Stimulated activated naive B cell treated with anti-CD40 and anti-IgM and Interleukin-4, amounts not matched to agents 10 μg/mL and 1 μg/mL and 100 μg/mL, for 72 hours (primary cell): Measurements from ENCODE around the gene OBSCN.
A peak's percentile ranks its signal among the peaks of the same experiment; 100 is the strongest.

Experiments used
- ATAC-seq, 2 donors: fragments of 150-1000 bp; cut with Tn5 transposase; replicated peaks; 2 replicates each; pipeline ENCODE4 v1.10.0; 2021; ENCODE audit warnings: moderate library complexity in 1 of 2
- DNase-seq: peaks from one replicate; pipeline ENCODE4 v3.0.0; 2021
- H3K27ac Mint-ChIP-seq: one replicate; pipeline ENCODE4 v1.8.0; 2022; ENCODE audit warnings: mild to moderate bottlenecking, mixed read lengths
- H3K27me3 Mint-ChIP-seq, 2 donors: one replicate each; pipeline ENCODE4 v1.8.0; 2022; ENCODE audit warnings: mixed read lengths in 2 of 2
- H3K36me3 Mint-ChIP-seq, 2 donors: one replicate each; pipeline ENCODE4 v1.8.0; 2022; ENCODE audit warnings: mixed read lengths in 2 of 2, mild to moderate bottlenecking in 1 of 2
- H3K4me1 Mint-ChIP-seq, 2 donors: one replicate each; pipeline ENCODE4 v1.8.0; 2022; ENCODE audit warnings: mixed read lengths in 2 of 2, mild to moderate bottlenecking in 1 of 2
- H3K4me3 Mint-ChIP-seq, 2 donors: one replicate each; pipeline ENCODE4 v1.8.0; 2022; ENCODE audit warnings: mild to moderate bottlenecking in 2 of 2, mixed read lengths in 2 of 2, moderate library complexity in 1 of 2
- H3K9me3 Mint-ChIP-seq, 2 donors: one replicate each; pipeline ENCODE4 v1.8.0; 2022; ENCODE audit warnings: mixed read lengths in 2 of 2, mild to moderate bottlenecking in 1 of 2

The OBSCN gene

DNA sequence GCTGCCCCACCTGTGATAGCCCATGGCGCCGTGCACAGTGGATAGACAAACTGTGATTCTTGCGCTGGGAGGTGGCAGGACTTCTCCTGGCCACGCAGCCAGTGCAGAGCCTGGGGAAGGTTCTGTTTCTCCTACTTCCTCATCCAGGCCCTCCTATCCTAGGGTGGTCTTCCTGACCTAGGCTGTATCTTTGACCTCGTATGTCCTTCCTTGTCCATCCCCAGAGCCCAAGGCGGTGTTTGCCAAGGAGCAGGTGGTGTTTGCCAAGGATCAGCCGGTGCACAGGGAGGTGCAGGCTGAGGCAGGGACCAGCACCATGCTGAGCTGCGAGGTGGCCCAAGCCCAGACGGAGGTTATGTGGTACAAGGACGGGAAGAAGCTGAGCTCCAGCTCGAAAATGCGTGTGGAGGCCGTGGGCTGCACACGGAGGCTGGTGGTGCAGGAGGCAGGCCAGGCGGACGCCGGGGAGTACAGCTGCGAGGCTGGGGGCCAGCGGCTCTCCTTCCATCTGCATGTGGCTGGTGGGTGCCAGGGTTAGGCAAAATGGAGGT, 63.9 kb downstream of the OBSCN start:
- peaks cover 9 to 21% of the 10 kb centered on the region in 2 donors for H3K4me1 Mint-ChIP-seq
- H3K27me3 Mint-ChIP-seq = no peaks in the 10 kb centered on the region
- H3K4me3 Mint-ChIP-seq = no peak overlapping the region
- no peak overlapping the region for H3K27ac Mint-ChIP-seq
- no peak for ATAC-seq
- peaks cover 0 to 5% of the 10 kb centered on the region in 2 donors for H3K36me3 Mint-ChIP-seq
- no peaks in the 10 kb centered on the region for H3K9me3 Mint-ChIP-seq
- DNase-seq = no peak

DNA sequence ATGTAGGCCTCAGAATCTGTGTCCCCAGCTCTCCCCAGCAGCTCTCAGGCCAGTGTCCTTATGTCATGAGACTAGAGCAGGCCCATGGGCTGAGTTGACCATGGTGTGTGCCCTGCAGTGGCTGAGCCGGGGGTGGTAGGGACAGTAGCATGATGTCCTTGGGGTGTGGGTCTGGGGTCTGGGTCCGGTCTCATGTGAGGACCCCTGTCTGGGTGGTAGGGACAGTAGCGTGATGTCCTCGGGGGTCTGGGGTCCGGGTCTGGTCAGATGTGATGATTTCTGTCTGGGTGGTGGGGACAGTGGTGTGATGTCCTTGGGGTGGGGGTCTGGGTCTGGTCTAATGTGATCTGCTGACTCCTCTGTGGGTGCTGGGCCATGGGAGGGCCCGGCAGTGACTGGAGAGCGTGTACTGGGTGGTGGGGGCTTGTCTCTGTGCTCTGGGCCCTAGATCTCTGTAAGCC, 64.5 kb downstream of the OBSCN start:
- Mint-ChIP-seq H3K4me1 (peaks cover 10 to 27% of the 10 kb centered on the region in 2 donors), H3K4me3 (no peak overlapping the region), H3K27me3 (no peaks in the 10 kb centered on the region), H3K27ac (no peak overlapping the region), H3K9me3 (no peaks in the 10 kb centered on the region), H3K36me3 (peaks cover 0 to 5% of the 10 kb centered on the region in 2 donors)
- ATAC-seq = no peak
- DNase-seq = no peak

DNA sequence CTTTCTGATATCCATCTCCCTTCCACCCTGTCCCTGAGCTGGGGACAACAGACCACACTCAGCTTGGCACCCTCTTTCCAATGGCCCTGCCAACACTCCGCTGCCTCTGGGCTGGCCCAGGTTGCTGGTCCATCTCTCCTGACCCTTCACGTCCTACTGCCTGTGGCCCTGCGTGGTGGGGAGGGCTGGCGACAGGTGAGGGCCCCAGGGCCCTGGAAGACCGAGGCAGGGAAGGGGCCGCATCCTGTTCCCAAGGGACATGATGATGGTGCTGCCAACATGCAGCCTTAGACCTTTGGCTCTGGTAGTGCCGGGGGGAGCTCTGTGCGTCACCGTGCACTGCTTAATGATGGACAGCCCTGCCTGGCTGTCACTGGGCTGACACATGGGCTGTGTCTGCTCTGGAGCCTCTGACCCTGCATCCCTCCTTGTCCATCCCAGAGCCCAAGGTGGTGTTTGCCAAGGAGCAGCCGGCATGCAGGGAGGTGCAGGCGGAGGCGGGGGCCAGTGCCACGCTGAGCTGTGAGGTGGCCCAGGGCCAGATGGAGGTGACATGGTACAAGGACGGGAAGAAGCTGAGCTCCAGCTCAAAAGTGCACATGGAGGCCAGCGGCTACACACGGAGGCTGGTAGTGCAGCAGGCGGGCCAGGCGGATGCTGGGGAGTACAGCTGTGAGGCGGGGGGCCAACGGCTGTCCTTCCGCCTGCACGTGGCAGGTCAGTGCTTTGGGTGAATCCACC, 65.2 kb downstream of the OBSCN start:
- H3K4me3 Mint-ChIP-seq = no peak overlapping the region

DNA sequence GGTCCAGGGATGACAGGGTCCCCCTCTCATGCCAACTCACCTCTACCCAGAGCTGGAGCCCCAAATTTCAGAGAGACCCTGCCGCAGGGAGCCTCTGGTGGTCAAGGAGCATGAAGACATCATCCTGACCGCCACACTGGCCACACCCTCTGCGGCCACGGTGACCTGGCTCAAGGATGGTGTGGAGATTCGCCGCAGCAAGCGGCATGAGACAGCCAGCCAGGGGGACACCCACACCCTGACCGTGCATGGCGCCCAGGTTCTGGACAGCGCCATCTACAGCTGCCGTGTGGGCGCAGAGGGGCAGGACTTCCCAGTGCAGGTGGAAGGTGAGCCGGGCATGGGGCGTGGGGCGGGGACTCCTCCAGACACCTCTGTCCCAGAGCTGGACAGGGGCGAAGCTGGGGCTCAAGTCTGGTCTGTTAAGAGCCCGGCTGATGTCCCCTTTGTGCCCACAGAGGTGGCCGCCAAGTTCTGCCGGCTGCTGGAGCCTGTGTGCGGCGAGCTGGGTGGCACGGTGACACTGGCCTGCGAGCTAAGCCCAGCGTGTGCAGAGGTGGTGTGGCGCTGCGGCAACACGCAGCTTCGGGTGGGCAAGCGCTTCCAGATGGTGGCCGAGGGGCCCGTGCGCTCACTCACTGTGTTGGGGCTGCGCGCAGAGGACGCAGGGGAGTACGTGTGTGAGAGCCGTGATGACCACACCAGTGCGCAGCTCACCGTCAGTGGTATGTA, 66.0 kb downstream of the OBSCN start:
- peak overlapping the region in 1 of 2 donors; percentile 39 for H3K4me3 Mint-ChIP-seq
- H3K9me3 Mint-ChIP-seq = no peaks in the 10 kb centered on the region
- no peaks in the 10 kb centered on the region for H3K27me3 Mint-ChIP-seq
- DNase-seq (no peak), ATAC-seq (no peak)
- H3K36me3 Mint-ChIP-seq = peaks cover 0 to 5% of the 10 kb centered on the region in 2 donors
- H3K4me1 Mint-ChIP-seq = peaks cover 10 to 29% of the 10 kb centered on the region in 2 donors
- H3K27ac Mint-ChIP-seq = no peak overlapping the region

More for the DNA sequence above, 65.2 kb downstream of the OBSCN start:
- ATAC-seq (no peak), DNase-seq (no peak)
- Mint-ChIP-seq H3K9me3 (no peaks in the 10 kb centered on the region), H3K36me3 (peaks cover 0 to 5% of the 10 kb centered on the region in 2 donors), H3K27me3 (no peaks in the 10 kb centered on the region), H3K4me1 (peaks cover 10 to 29% of the 10 kb centered on the region in 2 donors), H3K27ac (no peak overlapping the region)

DNA sequence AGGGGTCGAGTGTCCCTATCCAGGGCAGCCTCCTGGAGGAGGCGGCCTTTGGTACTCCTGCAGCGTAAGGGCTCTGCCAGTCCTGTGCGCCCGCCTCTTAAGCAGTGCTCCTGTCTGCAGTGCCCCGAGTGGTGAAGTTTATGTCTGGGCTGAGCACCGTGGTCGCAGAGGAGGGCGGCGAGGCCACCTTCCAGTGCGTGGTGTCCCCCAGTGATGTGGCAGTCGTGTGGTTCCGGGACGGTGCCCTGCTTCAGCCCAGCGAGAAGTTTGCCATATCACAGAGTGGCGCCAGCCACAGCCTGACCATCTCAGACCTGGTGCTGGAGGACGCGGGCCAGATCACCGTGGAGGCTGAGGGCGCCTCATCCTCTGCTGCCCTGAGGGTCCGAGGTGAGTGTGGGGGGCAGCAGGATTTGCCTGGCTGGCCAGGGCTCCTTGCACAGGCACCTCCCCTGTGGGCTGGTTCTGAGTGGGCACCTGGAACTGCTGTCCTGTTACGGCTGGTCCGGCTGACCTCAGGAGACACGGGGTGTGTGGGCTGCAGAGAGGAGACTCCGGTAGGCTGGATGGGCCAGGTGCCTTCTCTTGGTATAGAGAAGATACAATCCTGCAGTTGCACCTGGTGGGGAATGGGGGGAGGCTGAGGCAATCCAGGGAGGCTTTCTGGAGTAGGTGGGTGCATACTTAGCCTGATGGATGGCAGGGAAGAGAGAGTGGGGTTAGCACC, 66.8 kb downstream of the OBSCN start:
- H3K4me1 Mint-ChIP-seq = peaks cover 10 to 29% of the 10 kb centered on the region in 2 donors
- no peaks in the 10 kb centered on the region for H3K27me3 Mint-ChIP-seq
- peaks cover 0 to 5% of the 10 kb centered on the region in 2 donors for H3K36me3 Mint-ChIP-seq
- peak overlapping the region; percentile 25 for H3K27ac Mint-ChIP-seq
- DNase-seq = no peak
- peak overlapping the region; percentile 80 to 84 for H3K4me3 Mint-ChIP-seq
- H3K9me3 Mint-ChIP-seq = no peaks in the 10 kb centered on the region
- no peak for ATAC-seq

DNA sequence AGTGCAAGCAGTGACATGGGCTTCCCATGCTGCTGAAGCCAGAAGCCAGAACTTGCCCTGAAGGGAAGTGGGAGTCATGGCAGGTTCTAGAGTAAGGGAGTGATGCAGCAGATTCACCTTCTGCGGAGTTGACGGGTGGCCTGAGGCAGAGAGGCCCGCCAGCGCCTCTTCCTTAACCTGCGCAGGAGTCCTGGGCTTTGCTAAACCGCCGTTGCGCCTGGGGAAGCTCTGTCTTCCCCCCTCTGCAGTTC, 67.3 kb downstream of the OBSCN start:
- peaks cover 3 to 9% of the 10 kb centered on the region in 2 donors for H3K36me3 Mint-ChIP-seq
- peak overlapping the region; percentile 80 to 84 for H3K4me3 Mint-ChIP-seq
- DNase-seq (no peak), ATAC-seq (peak in 1 of 2 donors; percentile 13)
- H3K9me3 Mint-ChIP-seq = no peaks in the 10 kb centered on the region
- peaks cover 10 to 29% of the 10 kb centered on the region in 2 donors for H3K4me1 Mint-ChIP-seq
- peak overlapping the region; percentile 76 for H3K27ac Mint-ChIP-seq
- no peaks in the 10 kb centered on the region for H3K27me3 Mint-ChIP-seq

DNA sequence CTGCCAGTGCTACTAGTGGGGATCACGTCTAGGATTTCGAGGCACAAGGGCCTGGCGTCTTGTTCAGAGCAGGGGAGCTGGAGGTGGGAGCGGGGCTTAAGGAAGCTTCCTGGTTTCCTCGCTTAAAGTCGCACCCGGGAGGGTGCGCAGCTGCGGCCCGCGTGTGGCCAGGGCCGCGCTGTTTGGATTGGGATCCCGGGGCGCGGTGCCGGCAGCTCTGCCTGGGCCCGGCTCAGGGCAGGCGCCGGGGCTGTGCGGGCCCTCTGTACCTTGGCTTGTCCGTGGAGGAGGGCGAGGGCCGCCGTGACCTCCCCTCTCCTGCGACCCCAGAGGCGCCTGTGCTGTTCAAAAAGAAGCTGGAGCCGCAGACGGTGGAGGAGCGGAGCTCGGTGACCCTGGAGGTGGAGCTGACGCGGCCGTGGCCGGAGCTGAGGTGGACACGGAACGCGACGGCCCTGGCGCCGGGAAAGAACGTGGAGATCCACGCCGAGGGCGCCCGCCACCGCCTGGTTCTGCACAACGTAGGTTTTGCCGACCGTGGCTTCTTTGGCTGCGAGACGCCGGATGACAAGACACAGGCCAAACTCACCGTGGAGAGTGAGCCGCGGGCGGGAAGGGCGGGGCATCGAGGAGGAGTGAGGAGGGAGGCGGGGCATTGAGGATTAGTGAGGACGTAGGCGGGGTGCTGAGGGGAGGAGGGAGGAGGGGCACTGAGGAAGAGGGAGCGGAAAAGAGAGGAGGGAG, 67.8 kb downstream of the OBSCN start:
- Mint-ChIP-seq H3K27ac (peak overlapping the region; percentile 76), H3K4me1 (peaks cover 10 to 29% of the 10 kb centered on the region in 2 donors), H3K36me3 (peaks cover 3 to 9% of the 10 kb centered on the region in 2 donors), H3K27me3 (no peaks in the 10 kb centered on the region), H3K9me3 (no peaks in the 10 kb centered on the region), H3K4me3 (peak overlapping the region; percentile 80 to 84)
- peak; percentile 91 for ATAC-seq
- peak; percentile 64 for DNase-seq

DNA sequence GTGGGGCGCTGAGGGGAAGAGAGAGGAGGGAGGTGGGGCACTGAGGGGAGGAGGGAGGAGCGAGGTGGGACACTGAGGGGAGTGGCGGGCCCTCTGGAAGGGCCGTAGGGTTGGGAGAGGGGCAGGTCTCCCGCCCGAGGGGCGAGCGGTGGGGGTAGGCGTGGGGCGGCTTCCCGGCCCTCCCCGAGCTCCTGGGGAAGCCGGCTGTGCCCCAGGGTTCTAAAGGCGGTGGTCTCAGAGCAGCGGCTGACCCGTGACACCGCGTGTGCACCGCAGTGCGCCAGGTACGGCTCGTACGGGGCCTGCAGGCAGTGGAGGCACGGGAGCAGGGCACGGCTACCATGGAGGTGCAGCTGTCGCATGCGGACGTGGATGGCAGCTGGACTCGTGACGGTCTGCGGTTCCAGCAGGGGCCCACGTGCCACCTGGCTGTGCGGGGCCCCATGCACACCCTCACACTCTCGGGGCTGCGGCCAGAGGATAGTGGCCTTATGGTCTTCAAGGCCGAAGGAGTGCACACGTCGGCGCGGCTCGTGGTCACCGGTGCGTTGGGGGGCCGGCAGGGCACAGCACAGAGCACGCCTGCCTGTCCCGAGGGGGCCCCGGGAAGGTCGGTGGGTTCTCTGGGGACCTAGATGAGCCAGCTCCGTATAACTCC, 68.5 kb downstream of the OBSCN start:
- peak overlapping the region; percentile 80 to 84 for H3K4me3 Mint-ChIP-seq
- peaks cover 3 to 9% of the 10 kb centered on the region in 2 donors for H3K36me3 Mint-ChIP-seq
- peak; percentile 23 to 28 for ATAC-seq
- DNase-seq = no peak
- H3K4me1 Mint-ChIP-seq = peaks cover 10 to 29% of the 10 kb centered on the region in 2 donors
- H3K27ac Mint-ChIP-seq = no peak overlapping the region
- no peaks in the 10 kb centered on the region for H3K27me3 Mint-ChIP-seq
- no peaks in the 10 kb centered on the region for H3K9me3 Mint-ChIP-seq

DNA sequence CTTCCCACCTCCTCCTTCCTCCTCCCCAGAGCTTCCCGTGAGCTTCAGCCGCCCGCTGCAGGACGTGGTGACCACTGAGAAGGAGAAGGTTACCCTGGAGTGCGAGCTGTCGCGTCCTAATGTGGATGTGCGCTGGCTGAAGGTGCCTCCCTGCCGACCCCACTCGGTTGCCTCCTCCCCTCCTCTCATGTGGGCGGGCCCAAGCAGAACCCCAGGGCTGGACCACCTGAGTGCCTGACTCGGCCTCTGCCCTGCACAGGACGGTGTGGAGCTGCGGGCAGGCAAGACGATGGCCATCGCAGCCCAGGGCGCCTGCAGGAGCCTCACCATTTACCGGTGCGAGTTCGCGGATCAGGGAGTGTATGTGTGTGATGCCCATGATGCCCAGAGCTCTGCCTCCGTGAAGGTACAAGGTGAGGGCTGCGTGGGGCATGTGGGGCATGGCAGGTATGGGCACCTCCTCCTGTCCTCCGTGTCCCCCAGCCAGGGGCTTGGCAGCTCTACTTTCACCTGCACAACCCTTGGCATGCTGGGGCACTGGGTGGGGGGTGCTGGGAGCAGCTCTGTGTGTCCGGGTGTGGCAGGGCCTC, 69.2 kb downstream of the OBSCN start:
- no peak for ATAC-seq
- H3K27ac Mint-ChIP-seq = peak overlapping the region; percentile 20
- no peak for DNase-seq
- H3K4me1 Mint-ChIP-seq = peaks cover 10 to 29% of the 10 kb centered on the region in 2 donors
- no peaks in the 10 kb centered on the region for H3K9me3 Mint-ChIP-seq
- H3K4me3 Mint-ChIP-seq = peak overlapping the region; percentile 22 to 48
- peaks cover 3 to 9% of the 10 kb centered on the region in 2 donors for H3K36me3 Mint-ChIP-seq
- no peaks in the 10 kb centered on the region for H3K27me3 Mint-ChIP-seq

DNA sequence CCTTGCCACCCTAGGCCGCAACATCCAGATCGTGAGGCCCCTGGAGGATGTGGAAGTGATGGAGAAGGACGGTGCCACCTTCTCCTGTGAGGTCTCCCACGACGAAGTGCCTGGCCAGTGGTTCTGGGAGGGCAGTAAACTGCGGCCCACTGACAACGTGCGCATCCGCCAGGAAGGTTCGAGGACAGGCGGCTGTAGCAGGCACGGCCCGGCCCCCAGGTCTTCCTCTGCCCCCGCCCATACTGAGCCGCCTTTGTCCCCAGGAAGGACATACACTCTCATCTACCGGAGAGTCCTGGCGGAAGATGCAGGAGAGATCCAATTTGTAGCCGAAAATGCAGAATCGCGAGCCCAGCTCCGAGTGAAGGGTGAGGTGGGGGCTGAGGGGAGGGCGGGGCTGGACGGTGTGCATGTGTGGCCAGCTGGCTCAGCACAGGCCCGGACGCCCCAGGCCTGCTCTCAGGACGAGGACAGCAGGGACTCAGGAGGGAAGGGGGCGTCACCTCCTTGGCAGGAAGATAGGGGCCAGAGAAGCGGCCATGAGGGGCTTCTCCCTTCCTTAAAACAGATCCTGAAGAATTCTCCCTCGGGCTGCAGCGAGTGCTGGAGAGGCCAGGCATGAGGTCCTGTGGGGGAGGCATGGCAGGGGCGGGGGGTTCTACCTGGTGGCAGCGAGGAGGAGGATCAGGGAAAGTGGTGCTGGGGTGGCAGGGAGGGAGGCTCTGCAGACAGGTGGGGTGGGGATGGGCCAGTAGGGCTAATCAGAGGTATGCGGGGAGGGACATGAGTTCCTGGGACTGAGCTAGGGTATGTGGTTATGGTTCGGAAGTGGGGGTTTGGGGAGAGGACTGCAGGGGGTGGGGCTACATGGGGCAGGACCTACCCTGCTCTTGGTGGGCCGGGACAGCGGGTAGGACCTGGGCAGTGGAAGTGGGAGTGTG, 69.9 kb downstream of the OBSCN start:
- DNase-seq (no peak), ATAC-seq (no peak)
- H3K9me3 Mint-ChIP-seq = no peaks in the 10 kb centered on the region
- H3K4me3 Mint-ChIP-seq = no peak overlapping the region
- H3K4me1 Mint-ChIP-seq = peaks cover 9 to 29% of the 10 kb centered on the region in 2 donors
- no peak overlapping the region for H3K27ac Mint-ChIP-seq
- H3K27me3 Mint-ChIP-seq = no peaks in the 10 kb centered on the region
- peaks cover 8 to 9% of the 10 kb centered on the region in 2 donors for H3K36me3 Mint-ChIP-seq

DNA sequence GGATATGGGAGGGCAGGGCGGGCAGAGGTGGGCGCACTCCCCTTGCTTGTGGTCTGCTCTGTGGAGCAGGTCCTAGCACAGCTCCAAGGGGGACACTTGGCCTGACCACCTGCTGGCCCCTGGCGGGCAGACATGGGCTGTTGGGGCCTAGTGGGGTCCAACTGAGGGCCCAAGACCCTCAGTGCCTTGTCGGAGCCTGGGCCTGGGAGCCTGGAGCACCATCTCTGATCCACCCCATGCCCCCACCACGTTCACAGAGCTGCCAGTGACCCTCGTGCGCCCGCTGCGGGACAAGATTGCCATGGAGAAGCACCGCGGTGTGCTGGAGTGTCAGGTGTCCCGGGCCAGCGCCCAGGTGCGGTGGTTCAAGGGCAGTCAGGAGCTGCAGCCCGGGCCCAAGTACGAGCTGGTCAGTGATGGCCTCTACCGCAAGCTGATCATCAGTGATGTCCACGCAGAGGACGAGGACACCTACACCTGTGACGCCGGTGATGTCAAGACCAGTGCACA, 70.6 kb downstream of the OBSCN start:
- Mint-ChIP-seq H3K9me3 (no peaks in the 10 kb centered on the region), H3K36me3 (peaks cover 4 to 8% of the 10 kb centered on the region in 2 donors)
- DNase-seq = no peak

More for the DNA sequence above, 70.6 kb downstream of the OBSCN start:
- H3K27me3 Mint-ChIP-seq = no peaks in the 10 kb centered on the region
- no peak overlapping the region for H3K27ac Mint-ChIP-seq
- H3K4me1 Mint-ChIP-seq = peaks cover 7 to 29% of the 10 kb centered on the region in 2 donors
- no peak overlapping the region for H3K4me3 Mint-ChIP-seq
- no peak for ATAC-seq
